ENCODE results near the gene YWHAG.

GRCh38 chr7:76292213-76292573 is 66.6 kb downstream of the YWHAG start:
- no peak for TF ChIP-seq CTCF (optimal IDR thresholded peaks at IDR 0.05 in 1 of 3, IDR thresholded peaks at IDR 0.05 in 1 of 3, conservative IDR thresholded peaks at IDR 0.05 in 1 of 3; ENCODE audit: extremely low read depth in 1 of 3, insufficient read depth in 2 of 3, low read length in 3 of 3)
- no peak for TF ChIP-seq EZH2 (IDR thresholded peaks at IDR 0.05; ENCODE audit: low read length)

Data from keratinocyte (primary cell).